OCI-LY7 (cell line): ENCODE results near the gene HOXC11. TPM values are rescaled to one million over a fixed set of nuclear protein-coding genes. Genes with fewer than 3 reads are reported as not detected.

Experiments
- BruUV-seq: library from RNA; stranded (reverse); fragments of 400-500 nt; replicated peaks from 2 replicates; lab custom pipeline; 2021; lab: Mats Ljungman, UMichigan
- CTCF ChIA-PET: fragments of 300-600 bp; sonication (Branson Sonifier 250); formaldehyde crosslinking; loops from one replicate; lab custom pipeline; 2022; ENCODE audit warnings: antibody characterized with exemption; ENCODE audit not compliant: unreplicated experiment; lab: Charles Lee
- POLR2A ChIA-PET: fragments of 300-600 bp; sonication (Branson Sonifier 250); formaldehyde crosslinking; loops from one replicate; lab custom pipeline; 2022; ENCODE audit warnings: antibody characterized with exemption; lab: Charles Lee
- DNase-seq: peaks from one replicate; pipeline ENCODE4 v3.0.0-alpha.2; 2015; ENCODE audit warnings: low spot score
- H2AFZ ChIP-seq: fragments of 200-600 bp; sonication (generic), shearing (Covaris generic); 2 replicates; pipeline ENCODE4 v1.6.1; 2014; ENCODE audit warnings: mild to moderate bottlenecking, antibody characterized with exemption, low read length, moderate library complexity
- H3K27ac ChIP-seq: fragments of 200-600 bp; sonication (generic); 2 replicates; pipeline ENCODE4 v1.5.1; 2014; ENCODE audit warnings: mixed run types, low read depth, mild to moderate bottlenecking, moderate library complexity, low read length, inconsistent platforms; ENCODE audit not compliant: poor library complexity, severe bottlenecking
- H3K36me3 ChIP-seq: fragments of 200-600 bp; sonication (generic); 2 replicates; pipeline ENCODE4 v1.6.1; 2014; ENCODE audit warnings: mild to moderate bottlenecking, antibody characterized with exemption, low read length, moderate library complexity, mixed read lengths; ENCODE audit not compliant: insufficient read depth
- H3K4me1 ChIP-seq: fragments of 200-600 bp; sonication (generic); 2 replicates; pipeline ENCODE4 v1.5.1; 2014; ENCODE audit warnings: mild to moderate bottlenecking, low read length; ENCODE audit not compliant: insufficient read depth, poor library complexity, severe bottlenecking
- H3K4me2 ChIP-seq: fragments of 200-600 bp; sonication (generic); 2 replicates; pipeline ENCODE4 v1.6.1; 2014; ENCODE audit warnings: mild to moderate bottlenecking, low read length
- H3K4me3 ChIP-seq: fragments of 200-600 bp; sonication (generic); 2 replicates; pipeline ENCODE4 v1.5.1; 2014; ENCODE audit warnings: mild to moderate bottlenecking, low read depth, low read length; ENCODE audit not compliant: poor library complexity, severe bottlenecking
- H3K79me2 ChIP-seq: fragments of 200-600 bp; sonication (generic); 2 replicates; pipeline ENCODE4 v1.6.1; 2016; ENCODE audit warnings: low read depth, mild to moderate bottlenecking, low read length, moderate library complexity, mixed read lengths; ENCODE audit not compliant: insufficient read depth
- H3K9me2 ChIP-seq: fragments of 200-600 bp; sonication (generic); 2 replicates; pipeline ENCODE4 v1.6.1; 2016; ENCODE audit warnings: mild to moderate bottlenecking, low read length, mixed read lengths; ENCODE audit not compliant: insufficient read depth
- H3K9me3 ChIP-seq: fragments of 200-600 bp; sonication (generic); 2 replicates; pipeline ENCODE4 v1.6.1; 2014; ENCODE audit warnings: mild to moderate bottlenecking, mixed run types, low read length, mixed read lengths
- H4K20me1 ChIP-seq: fragments of 200-600 bp; sonication (generic); 2 replicates; pipeline ENCODE4 v1.6.1; 2014; ENCODE audit warnings: mild to moderate bottlenecking, antibody characterized with exemption, low read length, moderate library complexity, mixed read lengths; ENCODE audit not compliant: insufficient read depth
- CTCF ChIP-seq: fragments of 200-600 bp; sonication (generic); conservative IDR thresholded peaks from 2 replicates; pipeline ENCODE4 v1.5.1; 2014; ENCODE audit warnings: mild to moderate bottlenecking, antibody characterized with exemption, low read length, moderate library complexity, mixed read lengths
- EZH2phosphoT487 ChIP-seq: fragments of 200-600 bp; sonication (generic); IDR thresholded peaks from 2 replicates; pipeline ENCODE4 v1.6.1; 2018; ENCODE audit warnings: low read depth, borderline replicate concordance, mild to moderate bottlenecking, mixed run types, antibody characterized with exemption, low read length, moderate library complexity, mixed read lengths
- intact Hi-C: fragments of 100-400 bp; cut with micrococcal nuclease; formaldehyde crosslinking; loops from one replicate; pipeline ENCODE4 v1.10.0; 2022; ENCODE audit not compliant: unreplicated experiment
- total RNA-seq, 2 experiments: library from RNA; depleted of rRNA in 1 of 2; stranded (reverse); fragments of >200 nt in 1 of 2; shearing (Covaris generic) in 1 of 2; gene quantifications; 2 replicates each; pipeline ENCODE4 v1.2.3, GENCODE V29; 2014 to 2022

The HOXC11 gene
- total RNA-seq, 2 experiments from 2014 or later: 1.4 to 2.7 TPM

DNA sequence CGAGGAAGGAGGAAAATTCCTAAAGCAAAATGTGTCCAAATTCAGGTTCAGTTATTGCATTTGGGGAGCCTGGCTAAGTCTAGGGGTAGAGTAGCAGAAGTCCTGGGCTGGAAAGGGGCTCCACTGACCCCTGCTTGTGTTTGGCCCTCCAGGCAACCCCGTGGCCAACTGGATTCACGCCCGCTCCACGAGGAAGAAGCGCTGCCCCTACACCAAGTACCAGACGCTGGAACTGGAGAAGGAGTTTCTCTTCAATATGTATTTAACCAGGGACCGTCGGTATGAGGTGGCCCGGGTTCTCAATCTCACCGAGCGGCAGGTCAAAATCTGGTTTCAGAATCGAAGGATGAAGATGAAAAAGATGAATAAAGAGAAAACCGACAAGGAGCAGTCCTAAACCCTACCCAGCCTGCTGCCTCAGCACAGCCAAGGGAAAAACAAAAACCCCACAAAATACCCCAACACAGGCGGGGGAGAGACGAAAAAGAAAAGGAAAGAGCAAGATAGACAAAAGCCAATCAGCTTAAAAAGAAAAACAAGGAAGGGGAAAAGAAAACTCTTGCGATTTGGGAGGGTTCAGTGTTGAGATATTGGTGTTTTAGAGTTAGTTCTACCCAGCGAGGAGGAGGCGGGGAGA lies 29.5 kb downstream of the HOXC11 start:
- Histone ChIP-seq H2AFZ (no peak overlapping the region), H3K4me2 (no peak overlapping the region), H3K79me2 (no peaks in the 10 kb centered on the region), H3K4me1 (peaks cover 25% of the 10 kb centered on the region), H3K27ac (no peak overlapping the region), H3K4me3 (no peak overlapping the region), H3K36me3 (no peaks in the 10 kb centered on the region), H3K9me3 (no peaks in the 10 kb centered on the region), H3K9me2 (no peaks in the 10 kb centered on the region), H4K20me1 (no peaks in the 10 kb centered on the region; the same call in 1 of the 2 replicates)
- BruUV-seq: no TSS peak
- DNase-seq: no peak
- CTCF ChIA-PET: no interaction called here
- TF ChIP-seq CTCF (no peak), EZH2phosphoT487 (no peak)
- POLR2A ChIA-PET: no interaction called here
- intact Hi-C loops: no loop called here

- H3K4me1 ChIP-seq: peaks cover 25% of the 10 kb centered on the region
- H3K4me2 ChIP-seq: no peak overlapping the region
- no peaks in the 10 kb centered on the region for H3K79me2 ChIP-seq
- no peaks in the 10 kb centered on the region for H3K36me3 ChIP-seq
- POLR2A ChIA-PET: no interaction called here
- H3K9me3 ChIP-seq: no peaks in the 10 kb centered on the region
- no peak overlapping the region for H3K4me3 ChIP-seq
- no peak overlapping the region for H2AFZ ChIP-seq
- intact Hi-C loops: no loop called here
- BruUV-seq: no TSS peak
- TF ChIP-seq CTCF (no peak), EZH2phosphoT487 (no peak)
- CTCF ChIA-PET: no interaction called here
- no peaks in the 10 kb centered on the region for H3K9me2 ChIP-seq
- no peak overlapping the region for H3K27ac ChIP-seq
- H4K20me1 ChIP-seq: no peaks in the 10 kb centered on the region; the same call in 1 of the 2 replicates
- no peak for DNase-seq
Observed at GRCh38 chr12:54002915-54003389, 30.0 kb downstream of the HOXC11 start.

DNA sequence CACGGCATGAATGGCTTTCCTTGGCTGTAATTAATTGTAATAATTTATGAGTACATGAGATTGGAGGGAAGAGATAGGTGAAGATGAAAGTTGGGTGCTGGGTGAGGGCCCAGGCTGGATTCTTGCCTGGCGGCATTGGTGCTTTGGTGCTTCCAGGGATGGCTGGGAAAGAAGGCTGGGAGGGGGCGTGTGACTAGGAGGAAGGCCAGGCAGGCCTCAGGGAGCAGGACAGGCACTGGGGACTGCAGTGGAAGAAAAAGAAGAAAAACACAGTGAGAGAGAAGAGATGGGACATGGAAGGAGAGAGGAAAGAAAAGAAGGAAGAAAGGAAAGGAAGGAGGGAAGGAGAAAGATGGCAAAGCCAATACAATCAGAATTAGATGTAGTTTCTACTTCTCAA lies 30.7 kb downstream of the HOXC11 start:
- ChIA-PET CTCF (interaction anchor here (0.8 kb wide), 1 partner anchor 139 kb away, joined by 4 read pairs; no protein-coding TSS in a partner anchor), POLR2A (no interaction called here)

More for the DNA sequence above, 30.7 kb downstream of the HOXC11 start:
- Histone ChIP-seq H3K9me2 (no peaks in the 10 kb centered on the region), H3K36me3 (no peaks in the 10 kb centered on the region), H3K79me2 (no peaks in the 10 kb centered on the region), H3K27ac (no peak overlapping the region), H3K4me2 (no peak overlapping the region), H2AFZ (no peak overlapping the region), H3K9me3 (no peaks in the 10 kb centered on the region), H3K4me3 (no peak overlapping the region), H4K20me1 (no peaks in the 10 kb centered on the region; the same call in 1 of the 2 replicates), H3K4me1 (peaks cover 25% of the 10 kb centered on the region)
- no peak for TF ChIP-seq EZH2phosphoT487
- TF ChIP-seq CTCF: no peak
- intact Hi-C loops: no loop called here
- no peak for DNase-seq
- no TSS peak for BruUV-seq
